ES-I3 (cell line): ENCODE results near the gene LRRC4C.

ENCODE experiments used
- H3K36me3 ChIP-seq: 2 replicates; pipeline ENCODE4 v1.6.1; 2013; ENCODE audit warnings: mild to moderate bottlenecking, low read length, control low read depth, moderate library complexity; ENCODE audit not compliant: insufficient read depth
- H3K4me1 ChIP-seq: 2 replicates; pipeline ENCODE4 v1.6.1; 2013; ENCODE audit warnings: mild to moderate bottlenecking, control low read depth, low read length; ENCODE audit not compliant: insufficient read depth
- H3K9ac ChIP-seq: 2 replicates; pipeline ENCODE4 v1.6.1; 2013; ENCODE audit warnings: low read depth, mild to moderate bottlenecking, low read length, moderate library complexity
- H3K9me3 ChIP-seq: 2 replicates; pipeline ENCODE4 v1.6.1; 2013; ENCODE audit warnings: mild to moderate bottlenecking, low read length, moderate library complexity; ENCODE audit not compliant: control insufficient read depth, insufficient read depth

LRRC4C gene

DNA sequence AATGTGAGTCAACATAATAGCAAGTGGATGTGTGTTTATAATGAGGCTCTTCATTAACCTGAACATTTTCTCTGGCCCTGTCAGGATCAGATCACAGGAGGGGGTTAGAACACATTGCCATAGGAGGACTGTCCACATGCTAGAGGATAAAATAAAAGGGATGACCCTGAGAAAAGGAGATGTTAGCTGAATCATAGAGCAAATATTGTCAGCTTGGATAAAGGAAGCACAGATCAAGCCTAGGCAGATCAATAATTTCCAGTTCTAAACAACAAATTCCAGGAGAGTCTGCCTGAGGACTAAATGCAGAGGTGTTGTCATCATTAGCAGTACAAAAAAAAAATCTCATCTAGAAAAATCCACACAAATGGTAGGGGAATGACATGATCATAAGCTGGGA lies 337.9 kb downstream of the LRRC4C start:
- Histone ChIP-seq H3K36me3 (no peaks in the 10 kb centered on the region), H3K9ac (no peak overlapping the region), H3K9me3 (no peaks in the 10 kb centered on the region), H3K4me1 (peaks cover 23% of the 10 kb centered on the region; the same call in 1 of the 2 replicates)

- Histone ChIP-seq H3K36me3 (no peaks in the 10 kb centered on the region), H3K4me1 (peaks cover 34% of the 10 kb centered on the region), H3K9ac (no peak overlapping the region), H3K9me3 (no peaks in the 10 kb centered on the region)
These were observed 340.0 kb downstream of the LRRC4C start for GRCh38 chr11:41119484-41119883.

- H3K4me1 ChIP-seq: peaks cover 36% of the 10 kb centered on the region
- no peaks in the 10 kb centered on the region for H3K9me3 ChIP-seq
- H3K9ac ChIP-seq: no peak overlapping the region; the same call in 1 of the 2 replicates
These were observed 340.9 kb downstream of the LRRC4C start for GRCh38 chr11:41118521-41118920.

GRCh38 chr11:41116970-41117369 lies 342.5 kb downstream of the LRRC4C start:
- no peaks in the 10 kb centered on the region for H3K9me3 ChIP-seq
- no peak overlapping the region for H3K9ac ChIP-seq
- peaks cover 41% of the 10 kb centered on the region for H3K4me1 ChIP-seq
- no peaks in the 10 kb centered on the region for H3K36me3 ChIP-seq

More at GRCh38 chr11:41118521-41118920, 340.9 kb downstream of the LRRC4C start:
- H3K36me3 ChIP-seq: no peaks in the 10 kb centered on the region

DNA sequence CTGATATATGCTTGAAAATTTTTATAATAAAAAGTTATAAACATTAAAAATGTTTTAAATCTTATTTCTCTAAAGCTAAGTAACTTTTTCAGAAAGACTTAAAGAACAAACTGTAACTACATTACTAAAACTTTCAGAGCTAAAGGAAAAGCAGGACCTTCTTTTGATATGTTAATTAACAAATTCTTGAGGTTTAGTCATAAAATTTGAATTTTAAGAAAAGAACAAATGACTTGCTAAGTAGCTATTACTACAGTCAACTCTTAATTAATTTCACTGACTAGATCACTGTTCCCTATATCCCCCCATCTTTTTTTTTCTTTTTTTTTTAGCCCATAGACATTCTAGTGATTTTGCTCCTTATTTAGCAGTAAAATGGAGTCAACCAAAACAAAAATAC lies 344.4 kb downstream of the LRRC4C start:
- Histone ChIP-seq H3K9me3 (no peaks in the 10 kb centered on the region), H3K36me3 (no peaks in the 10 kb centered on the region), H3K9ac (no peak overlapping the region), H3K4me1 (peaks cover 41% of the 10 kb centered on the region)

GRCh38 chr11:41113160-41113559 lies 346.3 kb downstream of the LRRC4C start:
- H3K9me3 ChIP-seq: no peaks in the 10 kb centered on the region
- H3K9ac ChIP-seq: no peak overlapping the region
- H3K4me1 ChIP-seq: peaks cover 32% of the 10 kb centered on the region
- no peaks in the 10 kb centered on the region for H3K36me3 ChIP-seq

- Histone ChIP-seq H3K9ac (no peak overlapping the region), H3K9me3 (no peaks in the 10 kb centered on the region), H3K36me3 (no peaks in the 10 kb centered on the region), H3K4me1 (peaks cover 8% of the 10 kb centered on the region)
These were observed 348.9 kb downstream of the LRRC4C start for GRCh38 chr11:41110527-41110926.

DNA sequence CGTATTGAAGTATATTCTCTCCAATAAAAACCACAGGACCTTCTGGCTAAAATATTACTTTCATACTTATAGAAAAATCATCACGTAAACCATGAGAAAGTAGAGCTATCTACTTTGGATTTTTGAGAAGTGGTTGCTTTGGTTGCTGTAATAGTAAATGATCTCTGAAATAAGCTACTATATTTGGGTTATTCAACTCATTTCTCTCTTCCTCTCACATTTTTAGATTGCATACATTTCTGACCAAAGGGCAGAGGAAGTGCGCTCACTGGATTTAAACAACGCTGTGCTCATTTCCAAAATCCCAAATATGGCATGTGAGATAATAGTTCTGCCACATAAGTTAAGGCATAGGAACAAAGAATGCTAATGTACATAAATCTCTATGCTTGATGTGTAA lies 357.0 kb downstream of the LRRC4C start:
- H3K9me3 ChIP-seq: no peaks in the 10 kb centered on the region
- H3K9ac ChIP-seq: no peak overlapping the region
- H3K4me1 ChIP-seq: no peaks in the 10 kb centered on the region
- H3K36me3 ChIP-seq: no peaks in the 10 kb centered on the region

GRCh38 chr11:41099654-41100053 lies 359.8 kb downstream of the LRRC4C start:
- Histone ChIP-seq H3K4me1 (no peaks in the 10 kb centered on the region), H3K9ac (no peak overlapping the region), H3K36me3 (no peaks in the 10 kb centered on the region), H3K9me3 (no peaks in the 10 kb centered on the region)

DNA sequence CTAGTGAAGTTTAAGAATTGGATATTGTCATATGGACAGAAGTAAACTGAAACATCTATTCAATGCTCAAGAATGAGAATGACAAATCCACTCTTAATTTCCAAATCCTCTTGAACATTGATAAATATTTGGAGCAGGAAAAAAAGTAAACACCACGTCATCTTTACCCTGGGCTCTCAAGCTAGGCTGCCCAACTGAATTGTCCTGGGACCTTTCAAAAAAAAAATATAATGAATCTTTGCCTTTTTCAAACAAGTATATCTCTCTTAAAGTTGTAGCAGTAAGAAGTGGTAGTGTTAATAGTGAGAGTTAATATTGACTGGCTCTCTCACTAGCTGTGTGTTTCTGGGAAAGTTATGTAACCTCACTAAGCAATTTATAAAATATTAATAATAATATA lies 374.3 kb downstream of the LRRC4C start:
- Histone ChIP-seq H3K9ac (no peak overlapping the region), H3K36me3 (no peaks in the 10 kb centered on the region), H3K4me1 (no peaks in the 10 kb centered on the region), H3K9me3 (no peaks in the 10 kb centered on the region)

GRCh38 chr11:41081756-41082285 lies 377.6 kb downstream of the LRRC4C start:
- Histone ChIP-seq H3K4me1 (no peaks in the 10 kb centered on the region), H3K9me3 (peaks cover 2% of the 10 kb centered on the region; the same call in 1 of the 2 replicates), H3K36me3 (no peaks in the 10 kb centered on the region), H3K9ac (no peak overlapping the region)

DNA sequence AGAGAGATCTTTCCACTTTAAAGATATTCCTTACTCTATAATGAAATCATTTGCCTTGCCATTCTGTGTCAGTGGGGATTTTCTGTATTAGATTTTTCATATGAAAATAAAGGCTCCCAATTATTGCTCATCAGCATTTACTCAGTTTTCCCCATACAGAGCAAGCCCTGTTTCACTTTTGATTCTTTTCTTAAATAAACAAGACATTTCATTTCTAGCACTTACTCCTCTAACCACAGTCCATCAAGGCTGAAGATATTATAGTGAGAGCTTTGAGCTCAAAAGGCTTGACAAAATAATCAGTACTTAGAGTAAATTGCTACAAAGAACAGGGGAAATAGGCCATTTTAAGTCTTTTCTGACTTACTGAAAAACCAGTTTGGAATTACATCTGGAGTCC lies 385.1 kb downstream of the LRRC4C start:
- no peaks in the 10 kb centered on the region for H3K4me1 ChIP-seq
- no peaks in the 10 kb centered on the region for H3K36me3 ChIP-seq
- no peak overlapping the region for H3K9ac ChIP-seq
- H3K9me3 ChIP-seq: peaks cover 7% of the 10 kb centered on the region

- Histone ChIP-seq H3K9me3 (no peaks in the 10 kb centered on the region), H3K4me1 (no peaks in the 10 kb centered on the region), H3K9ac (no peak overlapping the region), H3K36me3 (no peaks in the 10 kb centered on the region)
These were observed 394.0 kb downstream of the LRRC4C start for GRCh38 chr11:41065432-41065831.

- no peaks in the 10 kb centered on the region for H3K36me3 ChIP-seq
- H3K4me1 ChIP-seq: peaks cover 4% of the 10 kb centered on the region; the same call in 1 of the 2 replicates
- no peaks in the 10 kb centered on the region for H3K9me3 ChIP-seq
- no peak overlapping the region for H3K9ac ChIP-seq
These were observed 401.3 kb downstream of the LRRC4C start for GRCh38 chr11:41058138-41058537.

DNA sequence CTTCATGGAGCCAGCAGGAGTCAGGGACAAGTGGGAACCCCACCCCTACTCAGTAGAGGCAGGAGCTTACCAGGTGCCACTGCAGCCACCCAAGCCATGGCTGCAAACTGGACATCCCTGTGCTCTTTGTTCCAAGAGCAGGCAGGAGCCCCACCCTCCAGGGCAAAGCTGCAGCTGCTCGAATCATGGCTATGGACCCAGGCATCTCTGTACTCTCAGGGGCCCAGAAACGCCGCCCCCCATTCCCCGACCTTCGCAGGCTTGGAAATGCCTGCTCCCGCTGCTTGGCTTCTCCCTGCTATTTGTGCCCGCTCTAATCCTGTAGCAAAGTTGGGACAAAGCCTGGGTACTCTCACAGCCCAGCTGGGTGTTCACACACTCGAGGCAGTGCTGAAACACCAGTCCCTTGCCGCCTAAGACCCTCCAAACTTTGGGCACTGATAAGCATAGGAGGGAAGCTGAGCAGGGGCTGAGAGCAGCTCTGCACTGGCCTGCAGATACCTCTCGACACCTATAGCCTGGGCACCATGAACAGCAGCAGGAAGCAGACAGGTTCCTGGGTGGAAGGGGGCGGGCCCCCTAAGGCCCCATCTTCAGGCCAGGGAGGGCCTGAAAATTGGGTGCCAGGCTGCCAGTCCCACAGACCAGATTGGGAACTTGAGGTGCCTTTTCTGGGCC lies 402.4 kb downstream of the LRRC4C start:
- H3K9me3 ChIP-seq: no peaks in the 10 kb centered on the region
- H3K9ac ChIP-seq: no peak overlapping the region
- no peaks in the 10 kb centered on the region for H3K36me3 ChIP-seq
- H3K4me1 ChIP-seq: peaks cover 4% of the 10 kb centered on the region; the same call in 1 of the 2 replicates
